GM21825 (cell line): ENCODE measurements around the gene ARIH1.

ENCODE experiments used
- ATAC-seq: cut with Tn5 transposase; IDR thresholded peaks from one replicate; pipeline ENCODE4 v1.9.1; 2021; ENCODE audit warnings: mild to moderate bottlenecking, moderate library complexity; ENCODE audit not compliant: unreplicated experiment

ARIH1 gene

GRCh38 chr15:72535911-72536310 is 61.8 kb downstream of the ARIH1 start:
- ATAC-seq, result no peak

GRCh38 chr15:72536506-72536905 is 62.4 kb downstream of the ARIH1 start:
- no peak for ATAC-seq

- no peak for ATAC-seq
Measured at GRCh38 chr15:72538931-72539330, 64.8 kb downstream of the ARIH1 start.

- no peak for ATAC-seq
Measured at GRCh38 chr15:72540606-72541237, 66.6 kb downstream of the ARIH1 start.

- ATAC-seq, result no peak
Measured at GRCh38 chr15:72541674-72542073, 67.5 kb downstream of the ARIH1 start.

GRCh38 chr15:72545156-72545555 is 71.0 kb downstream of the ARIH1 start:
- ATAC-seq, result no peak

GRCh38 chr15:72554471-72555425 is 80.6 kb downstream of the ARIH1 start:
- no peak for ATAC-seq

GRCh38 chr15:72559781-72560180 is 85.7 kb downstream of the ARIH1 start:
- ATAC-seq, result no peak

GRCh38 chr15:72560458-72560857 is 86.3 kb downstream of the ARIH1 start:
- ATAC-seq, result no peak

- ATAC-seq, result no peak
Measured at GRCh38 chr15:72562386-72562785, 88.3 kb downstream of the ARIH1 start.

GRCh38 chr15:72562878-72563277 is 88.7 kb downstream of the ARIH1 start:
- ATAC-seq, result no peak

GRCh38 chr15:72564091-72564490 is 90.0 kb downstream of the ARIH1 start:
- ATAC-seq, result no peak

- ATAC-seq, result no peak
Measured at GRCh38 chr15:72566973-72567372, 92.8 kb downstream of the ARIH1 start.

- ATAC-seq, result no peak
Measured at GRCh38 chr15:72570059-72570458, 95.9 kb downstream of the ARIH1 start.

- no peak for ATAC-seq
Measured at GRCh38 chr15:72579814-72580213, 105.7 kb downstream of the ARIH1 start.

GRCh38 chr15:72584006-72584405 is 109.9 kb downstream of the ARIH1 start:
- no peak for ATAC-seq

- no peak for ATAC-seq
Measured at GRCh38 chr15:72585025-72585424, 110.9 kb downstream of the ARIH1 start.

GRCh38 chr15:72585476-72586058 is 111.4 kb downstream of the ARIH1 start:
- no peak for ATAC-seq

GRCh38 chr15:72588096-72588495 is 114.0 kb downstream of the ARIH1 start:
- no peak for ATAC-seq

GRCh38 chr15:72590427-72590826 is 116.3 kb downstream of the ARIH1 start:
- no peak for ATAC-seq

- ATAC-seq, result no peak
Measured at GRCh38 chr15:72591361-72591760, 117.2 kb downstream of the ARIH1 start.

- ATAC-seq, result no peak
Measured at GRCh38 chr15:72592097-72592496, 118.0 kb downstream of the ARIH1 start.
